GM21723 (cell line): ENCODE results near the gene CYP39A1.
"Not testable (repeated sequence)": the region's sequence is repeated elsewhere in the genome, so short reads cannot be mapped to it uniquely, and the experiment has no call there.

Experiments used
- ATAC-seq: cut with Tn5 transposase; IDR thresholded peaks from one replicate; pipeline ENCODE4 v1.9.1; 2021; ENCODE audit warnings: mild to moderate bottlenecking, moderate library complexity; ENCODE audit not compliant: unreplicated experiment

Gene CYP39A1

GRCh38 chr6:46648869-46649492 lies 3.6 kb downstream of the CYP39A1 start:
- ATAC-seq = no peak

- not testable (repeated sequence) for ATAC-seq
Measured at GRCh38 chr6:46648108-46648507, 4.5 kb downstream of the CYP39A1 start.

- ATAC-seq = no peak
Measured at GRCh38 chr6:46645265-46645664, 7.4 kb downstream of the CYP39A1 start.

GRCh38 chr6:46642928-46643751 lies 9.5 kb downstream of the CYP39A1 start:
- ATAC-seq = no peak

- no peak for ATAC-seq
Measured at GRCh38 chr6:46638650-46639049, 14.0 kb downstream of the CYP39A1 start.

GRCh38 chr6:46637933-46638332 lies 14.7 kb downstream of the CYP39A1 start:
- no peak for ATAC-seq

- ATAC-seq = no peak
Measured at GRCh38 chr6:46637145-46637544, 15.5 kb downstream of the CYP39A1 start.

GRCh38 chr6:46635462-46635861 lies 17.2 kb downstream of the CYP39A1 start:
- no peak for ATAC-seq

- ATAC-seq = no peak
Measured at GRCh38 chr6:46632053-46632452, 20.6 kb downstream of the CYP39A1 start.

GRCh38 chr6:46629691-46630090 lies 22.9 kb downstream of the CYP39A1 start:
- no peak for ATAC-seq

- ATAC-seq = no peak
Measured at GRCh38 chr6:46628976-46629375, 23.6 kb downstream of the CYP39A1 start.

- ATAC-seq = no peak
Measured at GRCh38 chr6:46628498-46628897, 24.1 kb downstream of the CYP39A1 start.

GRCh38 chr6:46626976-46627375 lies 25.6 kb downstream of the CYP39A1 start:
- ATAC-seq = no peak

GRCh38 chr6:46626228-46626909 lies 26.2 kb downstream of the CYP39A1 start:
- ATAC-seq = peak; percentile 77

GRCh38 chr6:46618726-46619125 lies 33.9 kb downstream of the CYP39A1 start:
- no peak for ATAC-seq

- ATAC-seq = no peak
Measured at GRCh38 chr6:46612645-46613044, 40.0 kb downstream of the CYP39A1 start.

GRCh38 chr6:46610862-46611553 lies 41.6 kb downstream of the CYP39A1 start:
- no peak for ATAC-seq

GRCh38 chr6:46606338-46606737 lies 46.3 kb downstream of the CYP39A1 start:
- ATAC-seq = no peak

- no peak for ATAC-seq
Measured at GRCh38 chr6:46605091-46605797, 47.4 kb downstream of the CYP39A1 start.

GRCh38 chr6:46598215-46598614 lies 54.4 kb downstream of the CYP39A1 start:
- no peak for ATAC-seq

GRCh38 chr6:46592740-46593139 lies 59.9 kb downstream of the CYP39A1 start:
- no peak for ATAC-seq
